Lung microvascular endothelial cell (primary cell): ENCODE results near the gene SEC24A. TPM values are rescaled to one million over a fixed set of nuclear protein-coding genes. Genes with fewer than 3 reads are reported as not detected.
"Not testable (repeated sequence)": the region's sequence is repeated elsewhere in the genome, so short reads cannot be mapped to it uniquely, and the experiment has no call there.

Experiments used
- DNase-seq, 2 donors: peaks; one replicate each; pipeline versions ENCODE4 v3.0.0 to v3.0.0-alpha.2; 2010; ENCODE audit warnings: low read depth in 2 of 2
- total RNA-seq: library from RNA; depleted of rRNA; stranded (reverse); fragments of >200 nt; gene quantifications from 2 replicates; pipeline ENCODE4 v1.2.1, GENCODE V29; 2014

SEC24A gene
- total RNA-seq, 1 donor from 2014 or later: 15.1 TPM

- no peak for DNase-seq
These were observed 92.5 kb downstream of the SEC24A start for GRCh38 chr5:134741052-134741451.

- no peak for DNase-seq
These were observed 93.5 kb downstream of the SEC24A start for GRCh38 chr5:134742134-134742533.

- DNase-seq: no peak
These were observed 100.8 kb downstream of the SEC24A start for GRCh38 chr5:134749415-134749814.

- no peak for DNase-seq
These were observed 109.6 kb downstream of the SEC24A start for GRCh38 chr5:134758176-134758503.

GRCh38 chr5:134758504-134759341 lies 110.1 kb downstream of the SEC24A start, which contains the start of gene DDX46:
Gene DDX46 (plus strand): TSS chr5:134758779. CDS start chr5:134758939, 160 bp downstream.
- DNase-seq: peak; percentile 95 to 96

- not testable (repeated sequence) for DNase-seq
These were observed 119.1 kb downstream of the SEC24A start for GRCh38 chr5:134767528-134768291.

- DNase-seq: no peak
These were observed 120.6 kb downstream of the SEC24A start for GRCh38 chr5:134769206-134769605.

GRCh38 chr5:134772461-134773125 lies 124.0 kb downstream of the SEC24A start:
- no peak for DNase-seq

GRCh38 chr5:134777366-134777765 lies 128.8 kb downstream of the SEC24A start:
- no peak for DNase-seq

Other genes starting within 250 kb of the SEC24A start
- gene CDKN2AIPNL, start 236.9 kb upstream of the SEC24A start, total RNA-seq: 45.8 and 52.0 TPM in 2 replicates
- 11.8 and 17.5 TPM in 2 replicates for gene JADE2, start 123.1 kb upstream of the SEC24A start, total RNA-seq
- gene SAR1B, start 16.0 kb upstream of the SEC24A start, total RNA-seq: 16.3 and 25.8 TPM in 2 replicates
- gene CAMLG, start 89.8 kb downstream of the SEC24A start, total RNA-seq: 26.8 and 32.5 TPM in 2 replicates
- gene DDX46, start 110.0 kb downstream of the SEC24A start, total RNA-seq: 12.6 and 14.7 TPM in 2 replicates
- gene C5orf24, start 197.2 kb downstream of the SEC24A start, total RNA-seq: 32.9 and 46.4 TPM in 2 replicates
- 55.4 and 55.8 TPM in 2 replicates for gene TXNDC15, start 225.6 kb downstream of the SEC24A start, total RNA-seq